HepG2 (cell line): ENCODE data around the gene MYO1C. TPM values are rescaled to one million over a fixed set of nuclear protein-coding genes. Genes with fewer than 3 reads are reported as not detected.

ENCODE experiments used
- ATAC-seq: fragments of 200-7000 bp; cut with Tn5 transposase; 3 replicates; pipeline ENCODE4 v1.9.1; 2020; ENCODE audit warnings: mild to moderate bottlenecking, moderate library complexity
- BruUV-seq: library from RNA; stranded (reverse); fragments of 400-500 nt; replicated peaks from 2 replicates; lab custom pipeline; 2021; lab: Mats Ljungman, UMichigan
- CTCF ChIA-PET: fragments of 300-600 bp; formaldehyde crosslinking; extraction: SDS; loops from one replicate; lab custom pipeline; 2021; ENCODE audit warnings: low total read pairs, inconsistent platforms, low intra/inter-chr PET ratio; lab: Yijun Ruan, JAX
- POLR2A ChIA-PET: fragments of 350-600 bp; sonication (Branson Sonifier 250); formaldehyde crosslinking; loops from one replicate; lab custom pipeline; 2020; ENCODE audit warnings: antibody characterized with exemption, inconsistent platforms; lab: Yijun Ruan, JAX
- DNase-seq: peaks from one replicate; pipeline ENCODE4 v3.0.0-alpha.2; 2015; ENCODE audit warnings: low spot score
- FAIRE-seq: peaks from 3 replicates; lab custom pipeline; 2011; peaks lifted over from hg19 to GRCh38; lab: Jason Lieb, UNC
- H2AFZ ChIP-seq: one replicate; pipeline ENCODE4 v1.6.1; 2011; ENCODE audit warnings: low read length, inconsistent platforms
- H3K27ac ChIP-seq: fragments of 300-600 bp; 3 replicates; pipeline ENCODE4 v1.8.0; 2011; ENCODE audit warnings: mixed run types, mild to moderate bottlenecking, mixed read lengths, low read length, inconsistent platforms; ENCODE audit not compliant: insufficient read depth; ENCODE audit errors: extremely low read length
- H3K27me3 ChIP-seq, 2 experiments: fragments of 200-600 bp in 1 of 2; 2 replicates in 1 of 2; 3 replicates in 1 of 2; pipeline versions ENCODE4 v1.6.0 to v1.8.0; 2011; ENCODE audit warnings: low read length in 2 of 2, mild to moderate bottlenecking in 2 of 2, moderate library complexity in 2 of 2, inconsistent platforms in 1 of 2; ENCODE audit not compliant: insufficient read depth in 2 of 2, control insufficient read depth in 1 of 2
- H3K36me3 ChIP-seq, 2 experiments: fragments of 200-600 bp in 1 of 2; replicated peaks in 1 of 2; 2 replicates in 1 of 2; 3 replicates in 1 of 2; pipeline versions ENCODE4 v1.5.1 to v1.8.0; 2011; ENCODE audit warnings: low read length in 2 of 2, inconsistent platforms in 1 of 2; ENCODE audit not compliant: insufficient read depth in 2 of 2, control insufficient read depth in 1 of 2
- H3K4me1 ChIP-seq: 2 replicates; pipeline ENCODE4 v1.5.1; 2012; ENCODE audit warnings: low read length, inconsistent platforms; ENCODE audit not compliant: insufficient read depth
- H3K4me2 ChIP-seq: 2 replicates; pipeline ENCODE4 v1.6.0; 2011; ENCODE audit warnings: low read depth, low read length, inconsistent platforms
- H3K4me3 ChIP-seq, 3 experiments: fragments of 200-600 bp in 1 of 3; sonication (generic), shearing (Covaris generic) in 1 of 3; replicated peaks in 1 of 3; 2 replicates each; pipeline ENCODE4 v1.5.1; 2011 to 2016; ENCODE audit warnings: low read length in 3 of 3, inconsistent platforms in 2 of 3, low read depth in 2 of 3, mild to moderate bottlenecking in 2 of 3, control low read depth in 1 of 3, mixed read lengths in 1 of 3; ENCODE audit not compliant: insufficient read depth in 1 of 3
- H3K79me2 ChIP-seq: one replicate; pipeline ENCODE4 v1.6.1; 2011; ENCODE audit warnings: low read length, inconsistent platforms; ENCODE audit not compliant: insufficient read depth
- H3K9ac ChIP-seq: 2 replicates; pipeline ENCODE4 v1.6.0; 2011; ENCODE audit warnings: mild to moderate bottlenecking, low read depth, low read length, inconsistent platforms; ENCODE audit not compliant: insufficient read depth
- H3K9me3 ChIP-seq: 2 replicates; pipeline ENCODE4 v1.5.1; 2012; ENCODE audit warnings: mild to moderate bottlenecking, low read length
- H4K20me1 ChIP-seq: 2 replicates; pipeline ENCODE4 v1.6.0; 2011; ENCODE audit warnings: inconsistent platforms, mild to moderate bottlenecking, low read length, moderate library complexity; ENCODE audit not compliant: insufficient read depth
- CBFB ChIP-seq: sonication (generic); formaldehyde crosslinking; IDR thresholded peaks from 2 replicates; pipeline ENCODE4 v1.4.0; 2020; ENCODE audit warnings: missing genetic modification reagents
- CEBPB ChIP-seq: IDR thresholded peaks from 2 replicates; pipeline ENCODE4 v1.6.1; 2011; ENCODE audit warnings: low read depth, low read length, improper control_type of control experiment, borderline replicate concordance
- CHCHD3 ChIP-seq: sonication (generic); formaldehyde crosslinking; IDR thresholded peaks from 2 replicates; pipeline ENCODE4 v1.8.0; 2022; ENCODE audit warnings: mild to moderate bottlenecking, missing genetic modification reagents, moderate library complexity
- ETV6 ChIP-seq: sonication (generic); formaldehyde crosslinking; conservative IDR thresholded peaks from 2 replicates; pipeline ENCODE4 v1.4.0; 2020; ENCODE audit warnings: missing genetic modification reagents
- MAFG ChIP-seq: sonication (generic); formaldehyde crosslinking; IDR thresholded peaks from 2 replicates; pipeline ENCODE4 v1.5.1; 2020; ENCODE audit warnings: mild to moderate bottlenecking, missing genetic modification reagents
- MZF1 ChIP-seq: sonication (generic); formaldehyde crosslinking; IDR thresholded peaks from 2 replicates; pipeline ENCODE4 v1.8.1; 2023; ENCODE audit warnings: mild to moderate bottlenecking, missing genetic modification reagents, borderline replicate concordance
- NCOR1 ChIP-seq: fragments of 200-600 bp; sonication (generic); IDR thresholded peaks from 2 replicates; pipeline ENCODE4 v1.7.0; 2017; ENCODE audit warnings: antibody characterized with exemption, low read length, borderline replicate concordance
- RAD21 ChIP-seq: fragments of 450-650 bp; formaldehyde crosslinking; IDR thresholded peaks from 2 replicates; pipeline ENCODE4 v1.5.0; 2020; ENCODE audit warnings: mild to moderate bottlenecking
- SP5 ChIP-seq: IDR thresholded peaks from 2 replicates; pipeline ENCODE4 v1.6.1; 2016; ENCODE audit warnings: low read depth, borderline replicate concordance
- YEATS2 ChIP-seq: sonication (generic); formaldehyde crosslinking; IDR thresholded peaks from 2 replicates; pipeline ENCODE4 v1.4.0; 2020; ENCODE audit warnings: missing genetic modification reagents, borderline replicate concordance
- ZNF180 ChIP-seq: sonication (generic); formaldehyde crosslinking; IDR thresholded peaks from 2 replicates; pipeline ENCODE4 v1.4.0; 2020; ENCODE audit warnings: low read depth, missing genetic modification reagents, borderline replicate concordance
- ZNF746 ChIP-seq: sonication (generic); formaldehyde crosslinking; IDR thresholded peaks from 2 replicates; pipeline ENCODE4 v1.8.0; 2022; ENCODE audit warnings: mild to moderate bottlenecking, missing genetic modification reagents
- WGBS: methylation state at CpG from one replicate; pipeline ENCODE4 v1.1.6; 2017; ENCODE audit warnings: low lambda C conversion rate; 5-methylcytosine and 5-hydroxymethylcytosine counted together
- in situ Hi-C: cut with HindIII; loops from 2 replicates; pipeline ENCODE4 v1.10.0; 2017; ENCODE audit warnings: low pct_unique_long_range_greater_than_20kb; ENCODE audit not compliant: extremely low pct_ligation_motif_present
- intact Hi-C: fragments of 100-400 bp; cut with micrococcal nuclease; formaldehyde crosslinking; loops from one replicate; pipeline ENCODE4 v1.10.0; 2022; ENCODE audit not compliant: unreplicated experiment
- polyA plus RNA-seq, 8 experiments: library from polyadenylated mRNA; depleted of rRNA in 3 of 8; stranded (reverse) in 7 of 8; unstranded in 1 of 8; fragments of >200 nt; fragmentation: Illumina TruSeq in 4 of 8; extraction: Trizol in 4 of 8; gene quantifications; 2 replicates each; pipeline versions ENCODE4 v1.2.1 to v1.2.3, GENCODE V29; 2011 to 2016; ENCODE audit warnings: low read depth in 4 of 8, missing spikeins in 1 of 8, mixed read lengths in 1 of 8; ENCODE audit not compliant: insufficient read depth in 1 of 8
- total RNA-seq, 5 experiments: library from RNA; depleted of rRNA; stranded (reverse); fragments of >200 nt; fragmentation: Illumina TruSeq; extraction: Trizol; gene quantifications; 2 replicates each; pipeline ENCODE4 v1.2.3, GENCODE V29; 2016; ENCODE audit warnings: low read depth in 1 of 5
- TF ChIP-seq, protein P1 (sequence below): conservative IDR thresholded peaks from 2 replicates; pipeline ENCODE4 v1.6.1; 2018; ENCODE audit warnings: missing genetic modification reagents
- TF ChIP-seq, protein P2 (sequence below): sonication (generic); formaldehyde crosslinking; IDR thresholded peaks from 2 replicates; pipeline ENCODE4 v1.4.0; 2020; ENCODE audit warnings: missing genetic modification reagents, borderline replicate concordance

MYO1C gene
- total and polyA plus RNA-seq, 2 of the 13 experiments (the other 11 are each of a cell fraction or from before 2014, with no cell fraction given) = 22.7 to 40.8 TPM

DNA sequence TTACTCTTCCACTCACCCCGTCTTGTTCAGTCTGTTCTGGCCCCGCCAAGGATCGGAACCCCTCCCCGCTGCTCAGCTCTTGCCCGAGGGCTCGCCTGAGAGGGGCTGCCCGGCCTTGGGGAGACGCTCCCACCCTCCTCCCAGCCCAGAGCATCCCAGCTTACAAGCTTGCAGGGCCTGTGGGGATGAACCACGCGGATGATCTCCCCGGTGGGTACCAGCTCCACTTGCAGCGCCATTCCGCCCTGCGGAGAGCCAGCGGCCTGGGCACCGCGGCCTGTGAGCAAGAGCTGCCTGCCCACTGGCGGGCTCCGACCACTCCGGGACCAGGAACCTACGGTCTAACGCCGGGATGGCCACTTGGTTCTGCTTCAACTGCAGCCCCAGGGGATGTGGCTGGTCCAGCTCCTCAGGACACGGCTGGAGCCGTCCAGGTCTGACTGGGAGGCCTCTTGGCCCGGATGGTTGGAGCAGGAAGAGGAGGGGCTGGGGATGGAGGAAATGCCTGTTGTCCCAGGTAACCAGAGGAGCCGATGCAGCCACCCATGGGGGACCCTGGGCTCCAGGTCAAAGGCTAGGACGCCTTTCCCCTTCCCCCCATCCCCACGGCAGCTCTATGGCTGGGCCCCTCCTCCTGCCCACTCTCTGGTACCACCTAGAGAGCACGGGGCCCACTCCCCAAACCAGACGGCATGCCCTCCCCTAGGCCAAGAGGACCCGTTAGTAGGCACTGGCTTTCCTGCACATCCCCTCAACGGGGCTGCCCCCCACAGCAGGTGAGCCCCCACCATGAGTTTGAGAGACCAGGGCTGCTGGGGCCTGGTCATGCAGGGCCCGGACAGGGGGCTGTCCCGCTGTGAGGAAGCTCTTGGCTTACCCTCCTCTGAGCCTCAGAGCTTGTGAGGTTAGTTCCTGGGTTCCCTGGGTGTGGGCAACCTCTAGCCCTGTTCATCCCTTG, at the start of gene MYO1C (continued):
- TF ChIP-seq ZNF180 (CRISPR knock-in tag) = 0 out of 2 replicates have a peak, but pooled peaks have one; percentile 55
- no peak for TF ChIP-seq ETV6 (CRISPR knock-in tag)

DNA sequence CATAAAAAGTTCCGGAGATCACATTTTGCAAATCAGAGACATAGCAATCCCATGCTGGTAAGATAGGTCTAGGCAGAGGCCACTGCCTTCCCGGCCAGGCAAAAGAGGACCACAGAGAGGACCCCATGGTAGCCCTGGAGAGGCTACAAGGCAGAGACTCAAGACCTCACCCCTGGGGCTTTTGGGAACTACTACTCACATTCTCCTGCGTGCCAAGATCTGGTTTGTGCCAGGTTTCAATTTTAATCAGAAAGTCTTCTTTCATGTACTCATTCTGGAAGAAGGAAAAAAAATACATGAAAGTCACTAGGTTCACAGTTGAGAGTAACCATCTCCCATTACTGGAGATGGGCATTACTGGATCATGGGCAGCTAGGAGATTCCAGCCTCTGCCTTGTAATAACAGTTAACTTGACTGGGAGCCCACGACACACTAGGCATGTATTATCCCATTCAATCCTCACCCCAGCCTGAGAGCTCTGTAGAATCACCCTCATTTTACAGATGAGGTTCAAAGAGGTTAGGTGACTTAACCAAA, 49.0 kb upstream of the MYO1C start:
- H3K36me3 ChIP-seq = peaks cover 14 to 63% of the 10 kb centered on the region in 2 experiments; a peak in 4 of 5 replicates
- TF ChIP-seq NCOR1 = no peak
- TF ChIP-seq, protein P1, sequence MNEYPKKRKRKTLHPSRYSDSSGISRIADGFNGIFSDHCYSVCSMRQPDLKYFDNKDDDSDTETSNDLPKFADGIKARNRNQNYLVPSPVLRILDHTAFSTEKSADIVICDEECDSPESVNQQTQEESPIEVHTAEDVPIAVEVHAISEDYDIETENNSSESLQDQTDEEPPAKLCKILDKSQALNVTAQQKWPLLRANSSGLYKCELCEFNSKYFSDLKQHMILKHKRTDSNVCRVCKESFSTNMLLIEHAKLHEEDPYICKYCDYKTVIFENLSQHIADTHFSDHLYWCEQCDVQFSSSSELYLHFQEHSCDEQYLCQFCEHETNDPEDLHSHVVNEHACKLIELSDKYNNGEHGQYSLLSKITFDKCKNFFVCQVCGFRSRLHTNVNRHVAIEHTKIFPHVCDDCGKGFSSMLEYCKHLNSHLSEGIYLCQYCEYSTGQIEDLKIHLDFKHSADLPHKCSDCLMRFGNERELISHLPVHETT (CRISPR knock-in tag) = no peak
- TF ChIP-seq, protein P2, sequence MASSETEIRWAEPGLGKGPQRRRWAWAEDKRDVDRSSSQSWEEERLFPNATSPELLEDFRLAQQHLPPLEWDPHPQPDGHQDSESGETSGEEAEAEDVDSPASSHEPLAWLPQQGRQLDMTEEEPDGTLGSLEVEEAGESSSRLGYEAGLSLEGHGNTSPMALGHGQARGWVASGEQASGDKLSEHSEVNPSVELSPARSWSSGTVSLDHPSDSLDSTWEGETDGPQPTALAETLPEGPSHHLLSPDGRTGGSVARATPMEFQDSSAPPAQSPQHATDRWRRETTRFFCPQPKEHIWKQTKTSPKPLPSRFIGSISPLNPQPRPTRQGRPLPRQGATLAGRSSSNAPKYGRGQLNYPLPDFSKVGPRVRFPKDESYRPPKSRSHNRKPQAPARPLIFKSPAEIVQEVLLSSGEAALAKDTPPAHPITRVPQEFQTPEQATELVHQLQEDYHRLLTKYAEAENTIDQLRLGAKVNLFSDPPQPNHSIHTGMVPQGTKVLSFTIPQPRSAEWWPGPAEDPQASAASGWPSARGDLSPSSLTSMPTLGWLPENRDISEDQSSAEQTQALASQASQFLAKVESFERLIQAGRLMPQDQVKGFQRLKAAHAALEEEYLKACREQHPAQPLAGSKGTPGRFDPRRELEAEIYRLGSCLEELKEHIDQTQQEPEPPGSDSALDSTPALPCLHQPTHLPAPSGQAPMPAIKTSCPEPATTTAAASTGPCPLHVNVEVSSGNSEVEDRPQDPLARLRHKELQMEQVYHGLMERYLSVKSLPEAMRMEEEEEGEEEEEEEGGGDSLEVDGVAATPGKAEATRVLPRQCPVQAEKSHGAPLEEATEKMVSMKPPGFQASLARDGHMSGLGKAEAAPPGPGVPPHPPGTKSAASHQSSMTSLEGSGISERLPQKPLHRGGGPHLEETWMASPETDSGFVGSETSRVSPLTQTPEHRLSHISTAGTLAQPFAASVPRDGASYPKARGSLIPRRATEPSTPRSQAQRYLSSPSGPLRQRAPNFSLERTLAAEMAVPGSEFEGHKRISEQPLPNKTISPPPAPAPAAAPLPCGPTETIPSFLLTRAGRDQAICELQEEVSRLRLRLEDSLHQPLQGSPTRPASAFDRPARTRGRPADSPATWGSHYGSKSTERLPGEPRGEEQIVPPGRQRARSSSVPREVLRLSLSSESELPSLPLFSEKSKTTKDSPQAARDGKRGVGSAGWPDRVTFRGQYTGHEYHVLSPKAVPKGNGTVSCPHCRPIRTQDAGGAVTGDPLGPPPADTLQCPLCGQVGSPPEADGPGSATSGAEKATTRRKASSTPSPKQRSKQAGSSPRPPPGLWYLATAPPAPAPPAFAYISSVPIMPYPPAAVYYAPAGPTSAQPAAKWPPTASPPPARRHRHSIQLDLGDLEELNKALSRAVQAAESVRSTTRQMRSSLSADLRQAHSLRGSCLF = no peak
- TF ChIP-seq SP5 (CRISPR knock-in tag) = no peak
- no peak for TF ChIP-seq ZNF746 (CRISPR knock-in tag)
- TF ChIP-seq CBFB (CRISPR knock-in tag) = no peak
- TF ChIP-seq CEBPB = no peak
- no peak for TF ChIP-seq MAFG
- TF ChIP-seq CHCHD3 (CRISPR knock-in tag) = no peak
- TF ChIP-seq RAD21 (CRISPR knock-in tag) = no peak
- TF ChIP-seq YEATS2 (CRISPR knock-in tag) = no peak
- no peak for TF ChIP-seq MZF1 (CRISPR knock-in tag)
- H3K9ac ChIP-seq = no peak overlapping the region
- in situ Hi-C loops = no loop called here
- FAIRE-seq (no peak), ATAC-seq (no peak), DNase-seq (no peak)
- ChIA-PET CTCF (no interaction called here), POLR2A (no interaction called here)
- H4K20me1 ChIP-seq = no peaks in the 10 kb centered on the region
- H3K4me1 ChIP-seq = no peaks in the 10 kb centered on the region
- no peak overlapping the region for H3K4me2 ChIP-seq
- H3K79me2 ChIP-seq = no peaks in the 10 kb centered on the region
- no peak overlapping the region for H3K4me3 ChIP-seq
- BruUV-seq = no TSS peak
- no peak overlapping the region for H2AFZ ChIP-seq
- no peaks in the 10 kb centered on the region for H3K27me3 ChIP-seq
- H3K9me3 ChIP-seq = no peaks in the 10 kb centered on the region
- H3K27ac ChIP-seq = no peak overlapping the region
- 94% methylated on average over 4 of the region's 4 CpGs for WGBS
- intact Hi-C loops = no loop called here
